Measurements from ENCODE around the gene TMIGD3.
"Not testable (repeated sequence)": the region's sequence is repeated elsewhere in the genome, so short reads cannot be mapped to it uniquely, and the experiment has no call there.

TMIGD3 gene

GRCh38 chr1:111503585-111504060, at the start of gene TMIGD3, which contains the start of gene ADORA3:
Gene TMIGD3 (minus strand): TSS chr1:111503633. CDS start chr1:111503354, 279 bp downstream.
Gene ADORA3 (minus strand): TSS chr1:111503633. CDS start chr1:111503354, 279 bp downstream.
- no peak for DNase-seq

GRCh38 chr1:111553196-111553595, 49.8 kb upstream of the TMIGD3 start:
- DNase-seq = no peak

- no peak for DNase-seq
Measured at GRCh38 chr1:111552587-111552986, 49.2 kb upstream of the TMIGD3 start.

GRCh38 chr1:111551623-111552411, 48.4 kb upstream of the TMIGD3 start:
- no peak for DNase-seq

GRCh38 chr1:111547786-111548185, 44.4 kb upstream of the TMIGD3 start:
- DNase-seq = not testable (repeated sequence)

GRCh38 chr1:111542187-111542586, 38.8 kb upstream of the TMIGD3 start:
- DNase-seq = no peak

GRCh38 chr1:111541721-111542120, 38.3 kb upstream of the TMIGD3 start:
- no peak for DNase-seq

GRCh38 chr1:111540928-111541327, 37.5 kb upstream of the TMIGD3 start:
- DNase-seq = no peak

GRCh38 chr1:111538343-111539025, 35.1 kb upstream of the TMIGD3 start:
- DNase-seq = no peak

GRCh38 chr1:111535256-111536191, 32.1 kb upstream of the TMIGD3 start:
- DNase-seq = no peak

- no peak for DNase-seq
Measured at GRCh38 chr1:111520053-111520452, 16.6 kb upstream of the TMIGD3 start.

GRCh38 chr1:111517469-111518225, 14.2 kb upstream of the TMIGD3 start:
- DNase-seq = no peak

GRCh38 chr1:111516005-111516535, 12.6 kb upstream of the TMIGD3 start:
- no peak for DNase-seq

- no peak for DNase-seq
Measured at GRCh38 chr1:111515291-111516004, 12.0 kb upstream of the TMIGD3 start.

GRCh38 chr1:111513410-111514020, 10.1 kb upstream of the TMIGD3 start:
- no peak for DNase-seq

GRCh38 chr1:111512931-111513330, 9.5 kb upstream of the TMIGD3 start:
- no peak for DNase-seq

GRCh38 chr1:111512132-111512889, 8.9 kb upstream of the TMIGD3 start:
- no peak for DNase-seq

- DNase-seq = no peak
Measured at GRCh38 chr1:111511370-111511769, 7.9 kb upstream of the TMIGD3 start.

GRCh38 chr1:111509997-111510375, 6.6 kb upstream of the TMIGD3 start:
- DNase-seq = no peak

All from NCI-H1694 (cell line).